ENCODE data around the gene NDUFAF5. TPM values are rescaled to one million over a fixed set of nuclear protein-coding genes. Genes with fewer than 3 reads are reported as not detected.
"Not testable (repeated sequence)": the region's sequence is repeated elsewhere in the genome, so short reads cannot be mapped to it uniquely, and the experiment has no call there.

The NDUFAF5 gene, protein sequence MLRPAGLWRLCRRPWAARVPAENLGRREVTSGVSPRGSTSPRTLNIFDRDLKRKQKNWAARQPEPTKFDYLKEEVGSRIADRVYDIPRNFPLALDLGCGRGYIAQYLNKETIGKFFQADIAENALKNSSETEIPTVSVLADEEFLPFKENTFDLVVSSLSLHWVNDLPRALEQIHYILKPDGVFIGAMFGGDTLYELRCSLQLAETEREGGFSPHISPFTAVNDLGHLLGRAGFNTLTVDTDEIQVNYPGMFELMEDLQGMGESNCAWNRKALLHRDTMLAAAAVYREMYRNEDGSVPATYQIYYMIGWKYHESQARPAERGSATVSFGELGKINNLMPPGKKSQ
- polyA plus RNA-seq (ENCODE audit: insufficient read length in 12 of 12), result 10 to 100 TPM in 11 of 12 donors, not detected in 1; 16.5 to 35.9 (median 20.5) TPM
- long read RNA-seq, donor 1, full-length matches to known transcripts, result 5 of 5 reads
- long read RNA-seq, donor 1, partial matches to known transcripts, result 0 of 5 reads
- long read RNA-seq, donor 1, other reads (novel, unspliced or antisense), result 0 of 5 reads
- long read RNA-seq, donor 2, full-length matches to known transcripts, result 7 of 7 reads
- long read RNA-seq, donor 2, partial matches to known transcripts, result 0 of 7 reads
- long read RNA-seq, donor 2, other reads (novel, unspliced or antisense), result 0 of 7 reads
- long read RNA-seq, donor 3, full-length matches to known transcripts, result 2 of 2 reads
- long read RNA-seq, donor 3, partial matches to known transcripts, result 0 of 2 reads
- long read RNA-seq, donor 3, other reads (novel, unspliced or antisense), result 0 of 2 reads
- long read RNA-seq, donor 4, result 0 reads
- long read RNA-seq, donor 5, full-length matches to known transcripts, result 6 of 6 reads
- long read RNA-seq, donor 5, partial matches to known transcripts, result 0 of 6 reads
- long read RNA-seq, donor 5, other reads (novel, unspliced or antisense), result 0 of 6 reads
- long read RNA-seq, donor 6, result 0 reads
- long read RNA-seq, donor 7, full-length matches to known transcripts, result 2 of 2 reads
- long read RNA-seq, donor 7, partial matches to known transcripts, result 0 of 2 reads
- long read RNA-seq, donor 7, other reads (novel, unspliced or antisense), result 0 of 2 reads
- long read RNA-seq, donor 8, partial matches to known transcripts, result 0 of 2 reads
- long read RNA-seq, donor 8, other reads (novel, unspliced or antisense), result 0 of 2 reads
- long read RNA-seq, donor 9, partial matches to known transcripts, result 0 of 1 reads
- long read RNA-seq, donor 9, other reads (novel, unspliced or antisense), result 0 of 1 reads
- long read RNA-seq, donor 10, full-length matches to known transcripts, result 7 of 7 reads
- long read RNA-seq, donor 10, partial matches to known transcripts, result 0 of 7 reads
- long read RNA-seq, donor 10, other reads (novel, unspliced or antisense), result 0 of 7 reads
- long read RNA-seq, donor 11, full-length matches to known transcripts, result 1 of 1 reads
- long read RNA-seq, donor 11, partial matches to known transcripts, result 0 of 1 reads
- long read RNA-seq, donor 11, other reads (novel, unspliced or antisense), result 0 of 1 reads

DNA sequence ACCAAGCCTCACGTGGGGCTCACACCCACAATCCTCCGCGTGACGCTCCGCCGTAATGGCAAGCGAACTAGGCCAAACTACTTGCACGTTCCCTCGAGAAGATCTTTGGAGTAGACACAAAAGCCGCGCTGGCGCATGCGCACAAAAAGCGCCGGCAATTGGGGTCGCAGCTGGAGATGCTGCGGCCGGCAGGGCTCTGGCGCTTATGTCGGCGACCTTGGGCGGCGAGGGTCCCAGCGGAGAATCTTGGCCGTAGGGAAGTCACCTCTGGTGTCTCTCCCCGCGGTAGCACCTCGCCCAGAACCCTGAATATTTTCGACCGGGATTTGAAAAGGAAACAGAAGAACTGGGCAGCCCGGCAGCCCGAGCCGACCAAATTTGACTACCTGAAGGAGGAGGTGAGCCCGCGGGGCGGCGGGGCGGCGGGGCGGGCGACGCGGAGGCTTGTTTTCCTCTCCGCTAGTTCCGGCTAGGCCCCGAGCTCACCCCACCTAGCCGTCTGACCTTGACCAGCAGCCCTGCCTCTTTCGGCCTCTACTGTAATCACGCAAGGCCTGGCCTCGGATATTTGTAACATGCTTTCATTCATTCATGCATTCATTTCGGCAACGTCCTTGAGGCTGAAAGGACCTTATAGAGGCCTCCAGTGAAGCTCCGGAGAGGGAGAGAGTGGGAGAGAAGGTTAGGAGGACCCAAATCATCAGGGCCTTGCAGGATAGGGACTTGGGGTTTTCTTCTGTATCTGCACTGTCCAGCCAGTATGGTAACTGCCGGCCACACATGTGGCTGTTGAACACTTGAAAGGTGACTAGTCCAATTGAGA, at the start of gene NDUFAF5, which contains the start of gene ESF1:
NDUFAF5 (plus strand) TSS at position 136 of the 823 bp plus-strand sequence; CDS start at position 177, 41 bp downstream.
ESF1 (minus strand) TSS at position 27 of the 823 bp plus-strand sequence. CDS start 1,779 bp downstream, outside the sequence.
- peak; percentile 95 for DNase-seq

DNA sequence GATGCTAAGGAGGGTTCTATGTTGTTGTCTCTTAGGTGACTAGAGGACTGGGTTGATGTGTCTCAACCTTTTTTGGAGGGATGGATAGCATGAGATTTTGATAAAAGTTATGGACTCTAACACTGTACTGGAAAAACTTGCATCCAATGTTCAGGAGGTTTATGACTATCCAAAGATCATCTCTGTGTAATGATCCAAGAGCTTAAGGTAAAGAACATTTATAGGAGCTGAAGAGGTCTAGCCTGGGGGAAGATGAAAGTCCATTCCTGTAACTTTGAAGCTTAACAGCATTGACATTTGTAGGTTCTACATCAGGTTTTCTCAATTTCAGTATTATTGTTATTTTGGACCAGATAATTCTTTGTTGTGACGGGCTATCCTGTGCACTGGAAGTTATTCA, 49.0 kb upstream of the NDUFAF5 start:
- DNase-seq, result no peak

DNA sequence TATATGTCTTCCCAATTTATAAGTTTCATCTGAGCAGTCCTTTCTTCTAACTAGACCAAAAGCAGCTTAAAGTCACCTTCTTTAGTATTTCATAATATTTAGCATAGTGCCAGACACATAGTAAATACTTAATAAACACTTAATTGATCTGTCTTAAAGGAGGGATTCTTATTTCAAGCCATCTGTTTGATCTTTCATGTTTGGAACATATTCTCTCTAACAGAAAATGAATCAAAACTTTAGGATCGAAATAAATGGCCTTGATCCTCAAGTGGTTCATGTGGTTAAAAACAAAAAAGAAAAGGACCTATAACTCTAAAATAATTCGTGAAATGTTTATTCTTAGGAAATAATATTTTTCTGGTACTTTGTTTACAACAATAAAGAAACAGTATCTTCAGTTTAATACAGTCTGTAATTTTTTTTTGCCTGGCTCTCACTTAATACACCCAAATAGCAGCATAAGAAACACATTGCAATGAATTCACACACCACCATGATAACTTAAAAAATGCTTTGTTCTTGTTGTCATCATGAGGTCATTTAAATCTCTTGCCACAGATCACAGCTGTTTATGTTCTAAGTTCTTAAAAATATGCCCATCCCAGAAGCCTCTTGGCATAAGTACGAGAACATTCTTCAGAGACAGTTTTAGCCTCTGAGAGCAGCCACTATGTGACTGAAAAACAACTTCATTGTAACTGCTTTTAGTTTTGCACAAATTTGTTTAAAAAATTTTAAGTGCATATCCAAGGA, 48.2 kb upstream of the NDUFAF5 start:
- DNase-seq, result peak; percentile 32

DNA sequence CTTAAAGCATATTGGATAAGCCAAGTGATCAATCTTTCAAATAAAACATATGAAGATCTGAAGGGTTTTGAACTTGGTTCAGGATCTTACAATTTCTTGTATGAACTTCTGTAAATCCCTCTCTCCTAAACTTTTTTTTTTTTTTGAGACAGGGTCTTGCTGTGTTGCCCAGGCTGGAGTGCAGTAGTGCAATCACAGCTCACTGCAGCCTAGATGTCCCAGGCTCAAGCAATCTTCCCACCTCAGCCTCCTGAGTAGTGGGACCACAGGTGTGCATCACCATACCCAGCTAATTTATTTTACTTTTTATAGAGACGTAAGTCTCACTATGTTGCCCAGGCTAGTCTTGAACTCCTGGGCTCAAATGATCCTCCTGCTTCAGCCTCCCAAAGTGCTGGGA, 46.6 kb upstream of the NDUFAF5 start:
- DNase-seq, result not testable (repeated sequence)

DNA sequence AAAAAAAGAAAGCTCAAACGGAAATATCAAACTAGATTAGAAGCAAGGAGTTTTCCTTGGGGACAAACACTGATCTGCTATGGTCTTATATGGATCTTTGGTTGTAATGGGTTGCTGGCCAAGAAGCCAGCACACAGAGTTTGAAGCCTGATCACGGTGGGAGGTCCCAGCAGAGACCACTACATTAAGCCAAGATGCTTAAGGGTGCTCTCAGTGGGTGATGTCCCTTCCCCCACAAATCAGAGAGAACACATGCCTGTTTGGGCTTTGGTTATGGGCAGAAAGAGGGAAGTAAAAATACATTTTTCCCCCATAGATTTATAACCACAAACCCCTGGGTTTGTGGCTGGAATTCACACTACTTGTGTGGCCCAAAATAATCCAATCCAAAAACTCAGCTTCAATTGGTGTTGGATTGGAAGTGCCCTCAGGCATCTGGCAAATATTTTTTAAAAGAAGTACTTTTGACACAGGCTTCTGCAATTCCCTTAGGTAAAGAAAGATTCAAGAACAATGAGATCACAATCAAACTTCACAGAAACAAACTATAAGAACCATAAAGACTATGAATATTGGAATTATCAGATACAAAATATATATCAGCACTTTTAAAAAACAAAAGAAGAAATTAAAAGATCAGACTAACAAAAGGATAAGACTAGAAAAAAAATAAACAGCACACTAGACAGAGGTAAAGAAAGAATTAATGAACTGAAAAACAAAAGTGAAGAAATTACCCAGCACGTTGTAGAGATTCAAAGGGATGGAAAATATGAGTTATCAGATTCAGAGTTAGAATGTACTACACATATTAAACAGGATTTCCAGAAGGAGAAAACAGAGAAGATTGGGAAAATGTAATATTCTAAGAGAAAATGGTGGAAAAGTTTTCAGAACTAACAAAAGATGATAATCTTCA, 44.8 kb upstream of the NDUFAF5 start:
- DNase-seq, result no peak

DNA sequence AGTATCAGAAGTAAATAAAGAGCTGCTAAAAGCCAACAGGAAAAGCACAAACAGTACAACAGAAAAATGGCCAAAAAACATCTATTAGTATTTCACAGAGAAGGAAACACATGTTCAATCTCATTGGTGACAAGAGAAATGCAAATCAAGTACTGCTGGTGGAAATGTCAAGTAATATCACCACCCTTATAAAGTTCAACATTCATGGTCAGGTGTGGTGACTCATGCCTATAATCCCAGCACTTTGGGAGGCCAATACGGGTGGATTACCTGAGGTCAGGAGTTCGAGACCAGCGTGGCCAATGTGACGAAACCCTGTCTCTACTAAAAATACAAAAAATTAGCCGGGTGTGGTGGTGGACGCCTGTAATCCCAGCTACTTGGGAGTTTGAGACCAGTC, 42.9 kb upstream of the NDUFAF5 start:
- DNase-seq, result no peak

DNA sequence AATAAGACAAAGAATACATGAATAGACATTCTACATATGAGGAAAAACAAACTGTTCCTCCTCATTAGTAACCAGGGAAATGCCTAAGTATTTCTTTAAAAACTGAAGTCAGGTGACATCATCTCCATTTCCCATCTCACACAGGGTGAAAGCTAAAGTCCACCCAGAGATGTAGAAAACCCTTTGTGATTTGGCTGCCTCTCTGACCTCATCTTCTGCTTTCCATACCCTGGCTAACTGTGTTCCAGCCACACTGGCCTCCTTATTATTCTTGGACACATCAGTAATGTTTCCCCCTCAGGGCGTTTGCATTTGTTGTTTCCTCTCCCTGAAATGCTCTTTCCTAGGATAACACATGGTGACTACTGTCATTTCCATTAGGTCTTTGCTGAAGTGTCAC, 40.5 kb upstream of the NDUFAF5 start:
- no peak for DNase-seq

DNA sequence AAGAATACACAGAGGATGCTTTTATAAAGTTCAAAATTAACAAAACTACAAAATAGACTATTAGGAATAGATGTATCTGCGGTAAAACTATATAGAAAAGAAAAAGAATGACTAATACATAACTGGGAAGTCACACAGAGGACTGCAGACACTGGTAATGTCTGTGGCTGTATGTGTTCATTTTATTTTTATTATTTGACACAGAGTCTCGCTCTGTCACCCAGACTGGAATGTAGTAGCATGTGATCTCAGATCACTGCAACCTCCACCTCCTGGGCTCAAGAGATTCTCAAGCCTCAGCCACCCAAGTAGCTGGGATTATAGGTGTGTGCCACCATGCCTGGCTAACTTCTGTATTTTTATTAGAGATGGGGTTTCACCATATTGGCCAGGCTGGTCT, 39.0 kb upstream of the NDUFAF5 start:
- DNase-seq, result no peak

DNA sequence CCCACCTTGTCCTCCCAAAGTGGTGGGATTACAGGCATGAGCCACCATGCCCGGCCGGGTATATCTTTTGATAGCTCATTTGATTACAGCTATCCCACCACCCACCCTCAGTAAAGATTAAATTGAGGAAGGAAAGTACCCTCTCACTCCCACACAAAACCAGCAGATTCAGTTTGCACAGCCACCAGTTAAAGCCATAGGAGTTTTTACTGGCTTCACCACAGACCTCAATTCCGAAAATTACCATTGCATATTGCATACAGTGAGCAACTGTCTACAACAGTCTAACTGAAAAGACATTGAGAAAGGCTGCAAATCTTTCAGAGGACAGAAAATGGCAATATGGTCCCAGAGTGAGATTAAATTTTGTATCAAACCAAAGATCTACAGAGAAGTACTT, 35.0 kb upstream of the NDUFAF5 start:
- DNase-seq, result no peak

DNA sequence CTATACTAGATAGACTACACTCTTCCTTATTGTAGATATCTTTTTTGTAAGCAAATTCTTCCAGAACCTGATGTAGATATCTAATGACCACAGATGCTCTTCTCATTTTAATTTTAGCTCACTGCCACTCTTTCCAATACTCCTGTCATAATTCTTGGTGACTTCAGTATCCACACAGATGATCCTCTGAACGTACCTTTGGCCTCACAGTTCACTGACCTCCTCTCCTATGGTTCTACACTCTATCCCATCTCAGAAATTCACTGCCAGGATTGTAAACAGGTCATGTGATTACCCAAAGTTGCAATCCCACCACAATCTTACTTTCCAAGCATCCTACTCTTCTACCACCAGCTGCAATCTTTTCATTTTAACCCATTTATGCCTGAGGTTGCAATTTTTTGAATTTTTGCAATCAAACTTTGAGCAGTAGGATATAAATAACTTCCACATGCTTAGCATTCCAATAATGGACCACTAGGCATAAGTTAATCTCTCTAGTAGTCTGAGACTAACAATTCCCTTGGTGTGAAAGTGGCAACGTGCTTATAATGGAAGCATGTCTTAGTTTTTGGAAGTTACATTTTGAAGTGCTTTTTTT, 31.3 kb upstream of the NDUFAF5 start:
- no peak for DNase-seq

DNA sequence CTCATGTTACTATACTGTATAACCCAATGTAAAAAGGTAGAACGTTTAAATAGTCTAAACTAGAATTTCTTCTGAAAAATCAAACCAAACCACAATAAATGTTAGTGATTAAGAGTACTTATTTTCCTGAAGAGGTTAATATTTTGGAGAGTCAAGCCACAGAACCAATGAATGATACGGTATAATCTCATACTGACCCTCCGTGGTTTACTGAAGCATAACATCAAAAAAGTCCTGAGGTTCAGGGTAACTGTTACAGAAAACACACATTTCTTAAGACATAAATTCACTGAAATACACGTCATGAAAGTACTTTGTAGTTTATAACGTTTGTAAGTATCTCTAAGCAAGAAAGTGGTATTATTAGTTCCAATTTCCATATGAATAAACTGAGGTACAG, 29.0 kb upstream of the NDUFAF5 start:
- no peak for DNase-seq

DNA sequence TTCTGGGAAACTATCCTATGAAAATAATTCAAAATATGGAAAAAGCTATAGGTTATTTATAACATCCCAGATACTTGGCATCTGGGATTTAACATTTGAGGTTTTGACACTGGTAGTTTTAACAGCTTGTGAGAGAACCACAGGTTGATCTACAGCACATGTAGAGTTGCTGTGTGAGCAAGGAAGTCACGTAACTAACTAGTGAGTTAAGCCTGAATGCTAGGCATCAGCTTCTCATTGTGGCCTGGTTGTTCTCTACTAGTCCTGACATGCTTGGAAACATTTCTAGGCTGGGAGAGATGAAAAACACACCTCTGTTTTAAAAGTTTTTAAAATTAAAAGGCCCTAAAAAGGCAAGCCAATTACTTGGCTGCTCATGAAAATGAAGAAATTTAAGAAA, 28.3 kb upstream of the NDUFAF5 start:
- no peak for DNase-seq

DNA sequence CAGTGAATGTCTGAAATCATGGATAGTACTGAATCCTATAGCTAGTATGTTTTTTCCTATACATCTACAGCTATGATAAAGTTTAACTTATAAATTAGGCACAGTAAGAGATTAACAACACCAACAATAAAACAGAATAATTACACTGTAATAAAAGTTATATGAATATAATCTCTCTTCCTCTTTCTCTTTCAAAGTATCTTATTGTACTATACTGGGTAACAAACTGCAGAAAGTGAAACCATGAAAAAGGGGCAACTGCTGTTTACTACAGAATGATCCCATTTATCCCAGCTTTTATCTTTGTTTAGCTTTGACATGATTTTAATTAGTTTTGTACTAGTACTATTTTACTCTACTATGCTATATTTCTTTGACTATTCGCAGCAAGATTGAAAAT, 25.9 kb upstream of the NDUFAF5 start:
- no peak for DNase-seq

DNA sequence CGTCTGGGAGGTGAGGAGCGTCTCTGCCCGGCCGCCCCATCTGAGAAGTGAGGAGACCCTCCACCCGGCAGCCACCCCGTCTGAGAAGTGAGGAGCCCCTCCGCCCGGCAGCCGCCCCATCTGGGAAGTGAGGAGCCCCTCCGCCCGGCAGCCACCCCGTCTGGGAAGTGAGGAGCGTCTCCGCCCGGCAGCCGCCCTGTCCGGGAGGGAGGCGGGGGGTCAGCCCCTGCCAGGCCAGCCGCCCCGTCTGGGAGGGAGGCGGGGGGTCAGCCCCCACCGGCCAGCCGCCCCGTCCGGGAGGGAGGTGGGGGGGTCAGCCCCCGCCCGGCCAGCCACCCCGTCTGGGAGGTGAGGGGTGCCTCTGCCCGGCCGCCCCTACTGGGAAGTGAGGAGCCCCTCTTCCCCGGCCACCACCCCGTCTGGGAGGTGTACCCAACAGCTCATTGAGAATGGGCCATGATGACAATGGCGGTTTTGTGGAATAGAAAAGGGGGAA, 24.3 kb upstream of the NDUFAF5 start:
- not testable (repeated sequence) for DNase-seq

DNA sequence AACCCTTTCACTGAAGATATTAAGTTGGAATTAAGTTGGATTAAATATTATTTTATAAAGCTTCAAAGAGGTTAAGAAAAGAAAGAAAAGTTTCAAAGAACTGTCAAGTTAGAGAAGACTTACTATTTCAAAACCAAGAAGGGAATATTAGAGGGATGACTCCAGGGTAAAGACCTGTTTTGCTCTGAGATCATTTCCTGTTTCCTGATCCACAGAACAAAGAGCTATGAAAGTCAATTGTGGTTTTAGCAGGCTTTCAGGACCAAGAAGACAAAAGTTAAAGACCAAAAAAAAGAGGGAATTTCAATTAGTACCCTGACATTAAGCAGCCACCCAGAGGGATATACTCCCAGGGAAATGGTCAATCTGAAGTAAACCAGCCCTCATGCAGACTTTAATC, 19.5 kb upstream of the NDUFAF5 start:
- no peak for DNase-seq

DNA sequence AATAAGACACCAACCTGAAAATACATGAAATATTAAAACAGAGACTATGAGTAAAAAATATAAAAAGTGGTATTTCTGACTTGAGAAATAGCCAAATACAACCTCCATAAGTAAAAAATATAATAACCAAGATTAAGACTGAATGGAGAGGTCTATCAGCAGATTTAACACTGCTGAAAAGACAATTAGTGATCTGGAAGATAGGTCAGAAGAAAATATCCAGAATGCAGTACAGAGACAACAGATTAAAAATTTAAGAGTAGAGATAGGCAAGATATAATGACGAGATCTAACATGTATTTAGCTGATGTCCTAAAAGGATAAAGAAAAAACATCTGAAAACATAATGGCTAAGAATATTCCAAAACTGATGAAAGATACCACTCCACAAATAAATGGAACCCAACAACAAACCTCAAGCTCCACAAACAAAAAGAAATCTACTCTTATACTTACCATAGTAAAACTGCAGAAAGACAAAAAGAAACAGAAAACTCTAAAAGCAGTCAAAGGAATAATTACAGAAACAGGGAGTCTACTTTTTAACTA, 18.9 kb upstream of the NDUFAF5 start:
- DNase-seq, result no peak

DNA sequence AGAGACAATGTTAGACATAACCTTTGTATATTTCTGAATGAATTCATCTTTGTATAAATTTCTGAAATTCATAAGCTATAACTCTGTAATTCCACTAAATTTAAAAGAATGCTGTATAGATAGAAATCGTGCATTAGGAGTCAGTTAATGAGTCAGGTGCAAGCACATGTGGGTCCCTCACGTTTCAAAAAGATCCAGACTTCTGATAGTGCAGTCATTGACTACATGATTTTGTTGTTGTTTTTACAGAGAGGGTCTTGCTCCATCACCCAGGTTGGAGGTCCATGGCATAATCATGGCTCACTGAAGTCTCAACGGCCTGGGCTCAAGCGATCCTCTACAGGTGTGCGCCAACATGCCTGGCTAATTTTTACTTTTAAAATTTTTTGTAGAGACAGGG, 14.7 kb upstream of the NDUFAF5 start:
- no peak for DNase-seq

Data from muscle of arm (tissue), 14 donors.